GM19035 (cell line): ENCODE data around the gene NFYC.
A peak's percentile ranks its signal among the peaks of the same experiment; 100 is the strongest.

Experiments
- ATAC-seq: cut with Tn5 transposase; IDR thresholded peaks from one replicate; pipeline ENCODE4 v1.9.1; 2021; ENCODE audit not compliant: unreplicated experiment

The NFYC gene

DNA sequence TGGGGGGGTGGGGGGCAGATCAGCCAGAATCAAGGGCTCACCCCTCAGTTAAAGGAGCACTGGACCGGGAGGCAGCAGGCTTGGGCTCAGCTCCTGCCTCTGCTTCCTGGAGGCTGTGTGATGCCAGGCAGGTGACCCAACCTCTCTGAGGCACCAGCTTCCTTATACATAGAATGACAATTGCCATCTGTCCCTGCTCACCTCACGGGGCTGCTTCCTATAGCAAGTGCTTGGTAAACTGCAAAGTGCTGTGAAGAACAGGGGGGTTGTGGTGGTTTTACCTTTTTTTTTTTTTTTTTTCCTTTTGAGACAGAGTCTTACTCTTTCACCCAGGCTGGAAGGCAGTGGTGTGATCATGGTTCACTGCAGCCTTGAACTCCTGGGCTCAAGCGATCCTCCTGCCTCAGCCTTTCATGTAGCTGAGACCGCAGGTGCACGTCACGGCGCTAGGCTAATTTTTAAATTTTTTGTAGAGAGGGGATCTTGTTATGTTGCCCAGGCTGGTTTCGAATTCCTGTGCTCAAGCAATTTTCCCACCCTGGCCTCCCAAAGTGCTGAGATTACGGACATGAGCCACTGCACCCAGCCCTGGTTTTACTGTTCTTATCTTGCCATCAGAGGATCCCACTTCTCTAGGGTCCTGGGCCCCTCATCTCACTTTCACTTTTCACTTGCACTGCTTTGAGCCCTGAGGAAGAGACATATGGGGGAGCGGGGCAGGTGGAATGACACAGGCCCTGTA, 103.6 kb downstream of the NFYC start:
- no peak for ATAC-seq

DNA sequence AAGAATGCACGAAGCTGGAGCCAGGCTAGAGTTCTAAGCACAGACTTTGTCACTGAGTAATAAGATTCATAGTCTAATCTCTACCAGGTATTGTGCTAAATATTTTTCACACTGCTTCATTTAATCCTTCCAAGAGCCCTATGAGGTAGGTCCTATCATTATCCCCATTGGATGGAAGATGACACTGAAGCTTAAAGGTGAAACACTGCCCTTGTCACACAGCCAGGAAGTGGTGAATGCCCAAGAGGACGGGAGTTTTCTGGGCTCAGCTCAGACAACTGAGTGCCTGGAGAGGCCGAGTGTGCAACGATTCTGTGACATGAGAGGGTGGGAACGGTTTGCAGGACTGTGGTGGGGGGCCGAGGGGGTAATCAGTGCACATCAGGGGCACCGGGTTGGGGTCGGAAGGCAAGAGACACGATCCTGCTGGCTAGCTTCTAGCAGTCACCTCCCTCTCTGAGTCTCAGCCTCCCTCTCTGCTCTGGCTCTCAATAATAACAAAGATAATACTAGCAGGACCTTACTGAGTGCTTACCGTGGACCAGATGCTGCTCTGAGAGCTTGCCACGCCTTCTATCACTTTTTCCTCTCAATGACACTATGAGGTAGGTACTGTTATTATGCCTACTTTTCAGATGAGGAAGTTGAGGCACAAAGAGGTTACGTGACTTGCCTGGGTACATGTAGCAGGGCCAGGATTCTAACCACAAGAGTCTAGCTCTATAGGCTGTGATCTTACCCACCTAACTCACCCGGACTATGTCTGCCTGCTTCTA, 104.5 kb downstream of the NFYC start:
- no peak for ATAC-seq

DNA sequence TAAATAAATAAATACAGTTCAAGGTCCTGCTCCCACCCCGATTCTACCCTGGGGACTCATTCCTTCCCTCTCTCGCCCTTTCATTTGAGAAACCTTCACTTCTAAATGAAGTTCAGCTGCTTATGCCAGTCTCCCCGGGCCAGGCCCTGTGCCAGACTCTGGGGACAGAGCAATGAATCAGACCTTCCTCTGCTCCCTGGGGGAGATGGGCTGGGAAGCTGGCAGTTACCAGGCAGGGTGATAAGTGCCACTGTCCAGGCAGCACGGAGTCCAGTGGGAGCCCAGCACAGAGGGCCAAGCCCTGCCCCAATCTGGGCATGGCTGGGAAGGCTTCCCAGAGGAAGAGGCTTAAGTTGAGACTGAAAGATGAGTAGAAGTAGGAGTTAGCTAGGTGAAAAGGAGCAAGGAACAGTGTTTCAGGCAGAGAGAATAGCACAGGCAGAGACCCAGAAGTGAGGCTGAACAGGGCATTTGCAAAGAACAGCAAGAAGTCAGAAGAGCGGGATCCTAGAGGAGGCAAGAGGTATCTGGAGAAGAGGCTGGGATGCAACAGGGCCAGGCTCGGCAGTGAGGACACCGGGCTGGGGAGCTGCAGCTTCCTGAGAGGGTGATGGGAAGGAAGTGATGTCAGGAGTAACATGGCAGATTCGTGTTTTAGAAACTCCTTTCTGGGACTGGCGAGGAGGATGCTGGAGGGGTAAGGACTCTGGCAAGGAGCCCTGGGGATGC, 105.6 kb downstream of the NFYC start:
- no peak for ATAC-seq

DNA sequence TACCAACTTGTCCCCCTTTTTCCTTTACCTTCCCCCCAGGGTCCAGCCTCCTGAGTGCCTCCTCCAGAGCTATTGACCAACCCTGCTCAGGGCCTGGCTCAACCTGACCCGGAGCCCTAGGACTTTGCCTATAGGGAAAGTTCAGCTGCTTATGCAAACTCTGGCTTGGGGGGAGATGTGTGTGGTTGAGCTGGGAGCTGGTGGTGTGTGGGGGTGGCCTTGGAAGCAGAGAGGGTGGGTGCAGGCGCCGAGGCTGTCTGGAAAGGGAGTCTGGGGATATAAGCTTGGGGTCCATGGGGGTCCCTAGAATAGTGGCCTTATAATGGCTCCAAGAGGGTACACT, 106.1 kb downstream of the NFYC start:
- ATAC-seq, result no peak

DNA sequence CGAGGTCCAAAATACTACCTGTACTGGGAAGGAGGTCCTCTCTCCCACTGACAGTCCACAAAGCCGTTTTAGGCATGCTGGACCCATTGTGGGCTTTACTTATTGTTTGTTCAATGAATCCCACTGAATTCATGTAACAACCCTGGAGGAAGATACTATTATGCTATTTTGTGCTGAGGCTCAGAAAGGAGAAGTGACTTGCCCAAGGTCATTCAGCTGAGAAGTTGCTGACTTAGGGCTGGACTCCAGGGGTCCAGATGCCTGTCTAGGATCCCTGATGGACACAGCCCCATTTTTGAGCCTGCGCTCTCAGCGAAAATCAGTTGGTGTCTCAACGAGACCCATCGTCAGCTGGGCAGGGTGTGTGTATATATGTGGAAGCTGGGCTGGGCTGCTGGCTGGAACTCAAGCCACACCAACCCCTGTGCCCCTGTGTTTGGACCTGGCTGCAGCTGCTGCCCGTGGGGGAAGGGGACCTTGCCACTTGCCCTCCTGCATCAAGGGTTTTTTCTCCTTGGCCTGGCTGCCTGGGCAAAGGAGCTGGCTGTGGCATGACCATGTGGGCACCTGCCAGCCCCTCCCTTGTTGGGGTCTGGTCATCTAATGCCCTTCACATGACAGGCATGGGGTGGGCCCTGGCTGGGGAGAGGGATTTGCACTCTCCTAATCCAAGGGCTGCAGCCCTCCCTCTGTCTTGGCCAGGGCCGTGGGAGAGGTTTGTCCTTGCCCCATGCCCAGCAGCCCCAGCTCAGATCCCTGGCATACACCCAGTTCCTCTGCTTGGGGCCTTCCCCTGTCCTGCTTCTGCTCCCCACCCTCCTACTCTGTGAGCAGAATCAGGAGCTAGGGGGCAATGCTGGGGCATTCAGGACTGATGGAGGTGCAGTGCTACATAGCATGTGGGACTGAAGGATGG, 107.1 kb downstream of the NFYC start:
- no peak for ATAC-seq

DNA sequence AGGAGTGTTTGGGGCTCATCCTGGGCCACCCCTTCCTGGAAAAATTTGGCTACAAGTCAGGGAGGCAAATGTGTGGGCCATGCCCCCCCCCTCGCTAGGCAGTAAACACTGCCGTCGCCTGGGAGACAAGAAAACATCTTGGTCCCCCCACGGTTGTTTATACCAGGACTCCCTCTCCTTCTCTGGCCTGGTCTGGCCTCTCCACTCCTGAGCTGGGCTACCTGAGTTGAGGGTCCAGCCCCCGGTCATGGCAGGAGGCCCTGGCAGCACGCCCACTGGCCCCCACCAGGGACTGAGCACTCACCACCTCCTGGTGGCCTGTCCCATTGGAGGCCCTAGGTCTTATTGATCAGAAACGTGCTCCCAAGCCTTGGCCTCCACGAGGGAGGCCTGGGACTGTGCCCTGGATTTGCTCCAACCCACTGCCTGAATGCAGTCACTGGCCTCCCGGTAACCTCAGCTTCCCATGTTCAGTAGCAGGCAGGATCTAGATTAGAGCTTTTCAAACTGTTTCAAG, 107.9 kb downstream of the NFYC start:
- no peak for ATAC-seq

DNA sequence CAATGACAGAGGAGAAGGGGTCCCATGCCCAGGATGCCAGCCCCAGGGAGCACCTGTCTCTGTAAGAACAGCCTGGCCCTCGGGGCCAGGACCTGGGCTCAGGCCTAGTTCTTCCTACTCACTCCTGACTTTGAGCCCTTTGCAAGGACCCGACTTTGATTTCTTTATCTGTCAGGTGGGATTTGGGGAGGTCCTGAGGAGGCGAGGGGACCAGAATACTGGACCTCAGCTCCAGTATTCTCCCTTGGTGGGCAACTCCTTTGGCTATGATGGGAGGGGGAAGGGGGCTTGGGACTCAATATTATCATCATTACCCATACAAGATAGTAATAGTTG, 110.2 kb downstream of the NFYC start:
- ATAC-seq, result no peak

DNA sequence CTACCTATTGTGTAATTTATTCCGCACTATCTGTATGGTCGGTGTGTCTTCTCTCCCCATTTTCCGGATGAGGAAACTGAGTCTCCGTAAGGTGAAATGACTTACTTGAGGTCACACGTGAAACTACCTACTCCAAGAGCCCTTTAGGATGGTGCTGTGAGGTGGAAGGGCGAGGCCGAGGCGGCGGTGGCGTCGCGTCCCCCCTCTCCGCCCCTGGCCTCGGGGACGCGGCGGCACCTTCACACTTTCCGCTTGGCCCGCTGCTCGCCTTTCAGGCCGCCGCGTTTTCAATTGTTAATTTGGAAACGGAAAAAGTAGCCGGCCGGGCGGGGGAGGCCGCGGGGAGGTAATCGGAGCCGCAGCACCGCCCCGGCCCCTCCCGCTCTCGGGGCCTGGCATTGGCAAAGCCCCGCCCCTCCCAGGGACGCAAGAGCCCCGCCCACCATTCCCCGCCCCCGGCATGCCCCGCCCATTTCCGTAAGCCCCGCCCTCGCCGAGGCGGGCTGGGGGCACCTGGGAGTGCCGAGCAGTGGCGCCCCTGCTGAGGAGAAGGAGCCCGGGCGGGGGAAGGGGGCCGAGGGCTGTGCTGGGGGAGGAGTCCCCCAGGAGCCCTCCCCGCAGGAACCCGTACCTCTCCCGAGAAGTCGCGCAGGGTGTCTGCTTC, 110.7 kb downstream of the NFYC start:
- peak; percentile 58 for ATAC-seq

DNA sequence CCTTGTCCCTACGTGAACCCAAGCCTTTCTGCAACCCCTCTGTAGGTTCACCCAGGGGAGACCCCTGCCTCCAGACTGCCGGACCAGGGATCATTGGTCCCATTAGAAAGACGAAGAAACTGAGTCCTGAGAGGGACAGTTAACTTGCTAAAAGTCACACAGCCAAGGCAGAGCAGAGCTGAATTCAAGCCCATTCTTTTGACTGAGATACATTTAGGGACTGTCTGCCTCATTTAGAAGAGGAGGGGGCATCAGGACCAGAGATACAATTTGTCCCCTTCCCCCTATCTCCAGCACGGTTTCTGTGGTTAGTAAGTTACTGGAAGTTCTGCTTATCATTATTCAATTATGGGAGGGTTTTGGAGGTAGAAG, 111.2 kb downstream of the NFYC start:
- no peak for ATAC-seq

DNA sequence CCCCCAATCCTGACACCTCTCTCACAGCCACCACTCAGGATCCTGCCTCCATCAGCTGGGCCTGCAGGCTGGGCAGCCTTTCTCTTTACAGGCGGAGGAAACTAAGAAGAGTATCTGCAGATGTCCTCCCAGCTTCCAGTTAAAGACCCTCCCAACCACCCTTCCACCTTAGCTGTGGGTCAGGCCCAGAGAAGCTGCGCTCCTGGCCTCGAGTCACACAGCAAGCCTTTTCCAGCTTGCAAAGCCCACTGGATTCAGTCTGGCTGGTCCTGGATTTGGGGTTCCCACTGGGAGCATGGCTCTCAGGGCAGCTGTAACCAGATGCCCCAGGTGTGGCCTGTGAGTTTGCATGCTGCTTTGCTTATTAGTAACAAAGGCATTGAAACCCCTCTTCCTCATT, 111.9 kb downstream of the NFYC start:
- no peak for ATAC-seq

DNA sequence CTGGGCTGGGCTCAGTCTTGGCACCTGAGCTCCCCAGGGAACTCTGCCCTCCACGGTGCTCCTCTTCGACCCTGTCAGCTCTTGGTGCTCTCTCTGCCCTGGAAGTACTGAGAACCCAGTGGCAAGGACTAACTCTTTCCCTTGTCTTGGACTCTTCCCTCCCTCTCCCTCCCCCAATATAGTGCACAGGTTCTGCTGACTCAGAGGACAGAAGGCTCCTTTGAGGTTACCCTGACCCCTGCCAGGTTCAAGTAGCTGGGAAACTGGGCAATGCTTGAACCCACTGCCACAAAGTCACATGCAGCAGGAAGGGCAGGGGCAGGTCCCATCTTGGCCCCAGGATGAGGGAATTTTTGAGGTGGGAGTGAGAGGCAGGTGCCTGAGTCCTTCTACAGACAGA, 112.4 kb downstream of the NFYC start:
- ATAC-seq, result no peak

DNA sequence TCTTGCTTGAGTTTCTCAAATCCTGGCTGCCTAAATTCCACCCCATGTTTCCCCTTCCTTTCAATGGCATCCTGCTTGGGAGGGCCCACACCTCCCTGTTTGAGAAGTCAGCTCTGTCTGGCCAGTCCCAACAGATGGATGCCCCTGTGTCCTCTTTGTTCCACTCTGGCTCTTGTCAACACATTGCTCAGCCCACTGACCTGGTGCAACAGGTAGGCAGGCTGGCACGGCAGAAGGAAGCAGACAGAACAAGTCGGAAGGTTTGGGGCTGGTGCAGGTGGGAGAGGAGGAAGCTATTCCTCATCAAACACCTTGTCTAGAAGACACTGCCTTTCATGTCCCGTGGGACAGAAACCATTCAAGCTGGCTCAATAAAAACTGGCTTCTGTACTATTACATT, 114.7 kb downstream of the NFYC start:
- no peak for ATAC-seq

DNA sequence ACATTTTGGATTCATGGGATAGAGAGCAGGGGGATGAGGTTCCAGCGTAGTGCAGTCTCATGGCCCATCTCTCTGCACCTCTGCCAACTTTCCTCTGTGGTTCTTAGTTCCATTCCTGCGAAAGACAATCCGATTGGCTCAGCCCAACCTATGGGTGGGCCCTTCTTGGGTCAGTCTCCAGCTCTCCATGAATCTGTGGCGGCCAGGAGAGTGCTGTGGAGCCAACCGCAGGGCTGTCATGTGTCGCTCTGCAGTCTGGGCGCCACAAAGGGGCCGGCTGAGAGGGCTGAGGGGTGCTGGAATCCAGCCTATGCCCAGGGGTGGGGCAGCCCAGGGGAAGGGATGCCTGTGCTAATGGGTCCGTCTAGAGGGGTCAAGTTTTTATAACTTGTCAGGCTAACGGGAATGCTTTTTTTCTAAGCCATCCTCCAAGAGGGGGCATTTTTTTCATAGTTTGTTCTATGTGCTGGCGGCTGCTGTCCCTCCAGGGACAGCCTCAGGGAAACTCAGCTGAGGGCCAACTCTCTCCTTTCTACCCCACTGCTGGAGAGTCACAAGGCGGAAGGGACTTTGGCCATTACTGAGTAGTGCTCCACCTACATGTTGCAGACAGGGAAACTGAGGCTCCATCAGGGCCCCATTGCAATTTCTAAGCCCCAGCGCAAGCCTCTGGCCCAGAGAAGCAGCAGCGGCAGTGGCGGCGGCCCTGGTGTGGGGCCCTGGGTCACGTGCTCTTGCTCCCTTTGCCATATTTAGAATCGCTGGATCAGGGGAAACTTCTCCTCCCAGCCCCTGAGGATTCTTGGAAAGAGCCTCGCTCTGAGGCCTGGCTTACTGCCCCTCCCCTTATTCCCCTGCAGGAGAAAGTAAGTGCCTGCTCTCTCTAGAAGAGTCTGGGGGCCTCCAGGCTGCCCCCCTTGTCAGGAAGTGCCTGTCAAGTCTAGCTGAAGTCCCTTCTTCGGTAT, 115.5 kb downstream of the NFYC start:
- no peak for ATAC-seq

DNA sequence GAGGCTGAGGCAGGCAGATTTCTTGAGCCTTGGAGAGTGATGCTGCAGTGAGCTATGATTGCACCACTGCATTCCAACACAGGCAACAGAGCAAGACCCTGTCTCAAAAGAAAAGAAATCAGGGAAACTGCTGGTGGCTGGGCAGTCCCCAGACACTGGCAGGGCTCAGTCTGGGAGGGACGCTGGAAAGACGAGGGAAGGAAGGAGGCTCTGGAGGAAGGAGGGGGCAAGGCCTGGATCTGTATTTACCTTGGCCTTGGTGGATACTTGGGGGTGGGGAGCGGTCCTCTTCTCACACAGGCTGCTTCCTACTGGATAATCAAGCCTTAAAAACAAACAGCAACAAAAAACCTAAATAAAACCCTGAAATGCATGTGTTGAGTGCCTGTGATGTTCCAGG, 116.5 kb downstream of the NFYC start:
- no peak for ATAC-seq

DNA sequence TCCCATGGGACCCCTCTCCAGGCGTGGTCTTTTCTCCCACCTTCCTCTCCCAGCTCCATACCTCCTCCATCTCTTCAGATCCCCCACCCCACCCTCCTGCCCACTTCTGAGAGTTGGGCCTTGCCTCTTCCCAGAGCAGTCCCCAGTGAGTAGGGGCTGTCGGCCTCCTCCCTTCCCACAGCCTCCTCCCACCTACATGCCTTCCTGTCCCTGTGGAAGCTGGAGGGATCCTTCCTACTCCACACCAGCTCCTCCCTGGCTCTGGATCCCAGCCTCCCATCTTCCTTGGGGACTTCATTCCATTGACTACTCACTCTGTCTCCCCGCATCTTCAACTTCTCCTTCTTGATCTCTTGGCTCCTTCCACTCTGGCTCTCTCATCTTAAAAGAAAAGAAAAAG, 116.9 kb downstream of the NFYC start:
- ATAC-seq, result no peak

DNA sequence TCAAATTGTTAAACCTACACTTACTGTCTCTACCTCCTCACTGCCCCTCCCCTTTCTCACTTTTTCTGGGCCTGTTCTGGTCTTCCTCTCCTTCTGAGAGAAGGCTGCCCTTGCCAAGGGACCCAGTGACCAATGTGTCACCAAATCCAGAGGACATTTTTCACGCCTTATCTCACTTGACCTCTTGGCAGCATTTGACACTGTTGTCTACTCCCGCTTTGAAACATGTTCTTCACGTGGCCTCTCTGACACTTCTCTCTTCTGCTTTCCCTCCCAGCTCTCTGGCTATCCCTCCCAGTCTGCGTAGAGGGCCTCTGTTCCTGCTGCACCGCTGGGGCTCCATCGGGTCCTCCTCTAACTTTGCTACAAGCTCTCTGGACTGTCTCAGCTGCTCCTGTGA, 117.4 kb downstream of the NFYC start:
- no peak for ATAC-seq

DNA sequence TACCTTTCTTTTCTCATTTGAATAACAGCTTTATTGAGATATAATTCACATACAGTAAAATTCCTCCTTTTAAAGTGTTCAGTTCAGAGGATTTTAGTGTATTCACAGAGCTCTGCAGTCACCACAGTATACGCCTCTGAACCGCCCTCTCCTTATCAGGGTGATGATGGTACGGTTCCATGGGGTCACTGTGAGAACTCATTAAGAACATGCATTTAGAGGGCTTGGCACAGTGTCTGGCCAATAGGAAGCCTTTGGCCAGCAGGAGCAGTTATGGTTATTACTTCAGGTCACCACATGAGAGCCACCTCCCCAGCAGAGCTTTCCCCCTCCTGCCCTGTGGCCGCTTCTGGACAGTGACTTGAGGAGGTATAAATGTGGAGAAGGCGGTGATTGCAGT, 119.4 kb downstream of the NFYC start:
- no peak for ATAC-seq

DNA sequence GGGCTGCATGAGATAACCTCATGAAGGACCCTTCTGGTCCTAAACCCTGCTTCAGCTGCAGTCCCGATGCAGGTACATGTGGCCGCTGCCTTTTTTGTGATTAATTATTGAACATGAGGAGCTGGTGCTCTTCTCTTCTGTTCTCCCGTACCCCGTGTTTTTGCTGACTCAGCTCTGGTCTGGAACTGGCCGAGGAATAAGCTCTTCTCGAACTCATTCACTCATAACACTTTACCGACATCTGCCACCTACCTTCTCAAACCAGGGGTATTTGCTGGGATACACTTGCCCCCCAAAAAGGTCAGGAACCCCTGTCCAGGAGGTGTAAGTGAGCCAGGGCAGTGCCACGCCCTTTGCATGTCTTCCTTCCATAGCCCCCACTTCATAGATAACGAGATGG, 123.9 kb downstream of the NFYC start:
- ATAC-seq, result no peak

DNA sequence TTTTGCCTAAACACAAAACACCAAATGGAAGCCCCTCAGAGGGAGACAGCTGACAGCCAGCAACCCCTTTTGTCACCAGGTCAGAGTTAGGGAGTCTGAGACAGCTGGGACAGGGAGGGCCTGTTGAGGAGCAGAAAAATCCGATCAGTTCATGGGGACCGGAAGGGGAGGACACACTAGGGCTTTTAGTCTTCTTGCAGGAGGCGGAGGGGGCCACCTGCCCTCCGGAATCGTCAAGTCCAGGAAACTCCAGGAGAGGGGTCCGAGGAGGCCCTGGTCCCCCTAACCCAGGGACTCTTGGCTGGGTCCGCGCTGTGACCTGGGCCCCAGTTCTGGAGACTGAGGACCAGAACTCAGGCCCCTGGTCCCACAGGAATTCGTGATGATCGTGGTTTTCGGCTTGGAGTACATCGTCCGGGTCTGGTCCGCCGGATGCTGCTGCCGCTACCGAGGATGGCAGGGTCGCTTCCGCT, 126.3 kb downstream of the NFYC start:
- no peak for ATAC-seq
